Heart left ventricle (tissue), 13 donors: ENCODE data around the gene VAPA.

Experiments used
- CTCF ChIP-seq, 12 donors: fragments of 200-600 bp; sonication (generic) in 4 of 12; IDR thresholded peaks; one replicate each; pipeline versions ENCODE4 v1.5.0 to v1.8.0; 2018 to 2022; ENCODE audit warnings: antibody characterized with exemption in 12 of 12, mild to moderate bottlenecking in 5 of 12
- POLR2A ChIP-seq, 2 donors: fragments of 450-650 bp; IDR thresholded peaks; one replicate each; pipeline ENCODE4 v1.6.1; 2017; ENCODE audit warnings: antibody characterized with exemption in 2 of 2, mild to moderate bottlenecking in 2 of 2, moderate library complexity in 2 of 2
- donor health status: ischemic (EF 13 %, LVEDD 7.1; RV severe dilation, severe dysfunction).
- donor health status: DM: no; HTN: yes; CAD: no.
- donor health status: DM: no; HTN: no; CAD: no.
- donor health status: ischemic (EF 25% LVEDD 6.9; RV normal size, moderate dysfunction).
- donor health status: ischemic (EF 25% LVEDD 5.7; RV mildly dilated, moderate dysfunction).
- donor health status: ischemic (EF 35%, LVEDD 5.7; RV mildly dilated, moderate dysfunction).
- donor health status: nonischemic (EF 11% LVEDD 7.7; RV severe dilation, severe dysfunction).
- donor health status: DM: yes; HTN: yes; CAD: no.
- donor health status: PGD.
- donor health status: ischemic (EF 29% LVEDD 5.4; RV normal size, mild dysfunction).
- donor health status: nonischemic (EF 23%, LVEDD 6.1; RV moderate dilation, normal function).

GRCh38 chr18:9869715-9870430 is 43.9 kb upstream of the VAPA start:
- TF ChIP-seq CTCF (IDR thresholded peaks at IDR 0.05) (no peak), POLR2A (IDR thresholded peaks at IDR 0.05) (no peak)
